Fibroblast of lung (primary cell): ENCODE measurements around the gene TRRAP. TPM values are rescaled to one million over a fixed set of nuclear protein-coding genes. Genes with fewer than 3 reads are reported as not detected.

Experiments used
- DNase-seq, 2 donors: peaks; one replicate each; pipeline versions ENCODE4 v3.0.0 to v3.0.0-alpha.2; 2010; ENCODE audit warnings: low read depth in 2 of 2
- H2AFZ ChIP-seq: 2 replicates; pipeline ENCODE4 v1.5.1; 2012; ENCODE audit warnings: low read length, control low read depth, inconsistent platforms
- H3K27ac ChIP-seq: 2 replicates; pipeline ENCODE4 v1.5.1; 2011; ENCODE audit warnings: low read length, control low read depth; ENCODE audit not compliant: insufficient read depth
- H3K27me3 ChIP-seq: 2 replicates; pipeline ENCODE4 v1.5.1; 2011; ENCODE audit warnings: mild to moderate bottlenecking, low read length; ENCODE audit not compliant: control insufficient read depth, insufficient read depth
- H3K36me3 ChIP-seq: 2 replicates; pipeline ENCODE4 v1.5.1; 2011; ENCODE audit warnings: low read length; ENCODE audit not compliant: control insufficient read depth, insufficient read depth
- H3K4me1 ChIP-seq: 2 replicates; pipeline ENCODE4 v1.5.1; 2011; ENCODE audit warnings: low read length; ENCODE audit not compliant: control insufficient read depth, insufficient read depth; ENCODE audit errors: extremely low read depth
- H3K4me2 ChIP-seq: 2 replicates; pipeline ENCODE4 v1.5.1; 2011; ENCODE audit warnings: low read length, control low read depth; ENCODE audit not compliant: insufficient read depth; ENCODE audit errors: extremely low read depth
- H3K4me3 ChIP-seq, 4 experiments: fragments of 200-600 bp in 1 of 4; sonication (generic) in 1 of 4; replicated peaks in 1 of 4; 2 replicates each; pipeline ENCODE4 v1.5.1; 2011 to 2016; ENCODE audit warnings: low read length in 4 of 4, low read depth in 3 of 4, mild to moderate bottlenecking in 3 of 4, control low read depth in 2 of 4, inconsistent platforms in 1 of 4, mixed read lengths in 1 of 4; ENCODE audit not compliant: insufficient read depth in 1 of 4; ENCODE audit errors: control extremely low read depth in 1 of 4
- H3K79me2 ChIP-seq: 2 replicates; pipeline ENCODE4 v1.5.1; 2012; ENCODE audit warnings: mild to moderate bottlenecking, low read length, inconsistent platforms; ENCODE audit not compliant: control insufficient read depth, insufficient read depth
- H3K9ac ChIP-seq: 2 replicates; pipeline ENCODE4 v1.5.1; 2011; ENCODE audit warnings: mild to moderate bottlenecking, low read length, control low read depth; ENCODE audit not compliant: insufficient read depth
- H3K9me3 ChIP-seq: 2 replicates; pipeline ENCODE4 v1.5.1; 2012; ENCODE audit warnings: low read depth, low read length; ENCODE audit not compliant: control insufficient read depth, insufficient read depth
- H4K20me1 ChIP-seq: 2 replicates; pipeline ENCODE4 v1.5.1; 2011; ENCODE audit warnings: low read length; ENCODE audit not compliant: control insufficient read depth, insufficient read depth; ENCODE audit errors: extremely low read depth
- EZH2 ChIP-seq: IDR thresholded peaks from 2 replicates; pipeline ENCODE4 v1.5.1; 2012; ENCODE audit warnings: low read length, control low read depth, mild to moderate bottlenecking; ENCODE audit errors: missing control alignments
- polyA plus RNA-seq, 2 donors: library from polyadenylated mRNA; depleted of rRNA in 1 of 2; stranded (reverse) in 1 of 2; unstranded in 1 of 2; fragments of >200 nt; gene quantifications; 2 replicates each; pipeline ENCODE4 v1.2.1, GENCODE V29; 2011 to 2012; ENCODE audit warnings: missing spikeins in 1 of 2
- total RNA-seq: library from RNA; depleted of rRNA; stranded (reverse); fragments of >200 nt; gene quantifications from 2 replicates; pipeline ENCODE4 v1.2.1, GENCODE V29; 2014
- TF ChIP-seq, protein P1 (sequence below), 2 donors: IDR thresholded peaks in 1 of 2; conservative IDR thresholded peaks in 1 of 2; 1 replicate in 1 of 2; 2 replicates in 1 of 2; pipeline ENCODE4 v1.5.1; 2011 to 2012; ENCODE audit warnings: low read length in 2 of 2, control low read depth in 1 of 2, inconsistent platforms in 1 of 2, low read depth in 1 of 2, mild to moderate bottlenecking in 1 of 2

TRRAP gene
- total and polyA plus RNA-seq, 2 donors (not counting 1 experiment from before 2014, with no cell fraction given): 11.3 to 20.6 TPM

DNA sequence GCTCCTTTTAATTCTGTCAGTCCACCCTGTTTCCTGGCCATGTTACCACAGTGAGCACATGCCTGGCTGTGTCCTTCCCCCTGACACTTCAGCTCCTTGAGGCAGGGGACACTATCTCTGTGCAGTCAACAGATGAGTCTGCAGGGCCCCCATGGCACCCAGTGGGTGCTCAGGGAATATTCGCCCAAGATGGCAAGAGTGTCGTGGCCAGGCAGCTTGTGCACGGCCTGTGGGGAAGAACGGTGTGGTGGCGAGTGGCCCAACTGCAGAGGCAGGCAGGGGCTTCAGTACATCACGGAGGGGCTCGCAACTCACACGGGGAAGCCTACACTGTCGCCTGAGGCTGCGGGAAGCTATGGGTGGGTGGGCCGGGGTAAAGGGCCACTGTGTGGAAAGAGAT is 91.1 kb downstream of the TRRAP start:
- TF ChIP-seq EZH2: no peak
- TF ChIP-seq, protein P1, sequence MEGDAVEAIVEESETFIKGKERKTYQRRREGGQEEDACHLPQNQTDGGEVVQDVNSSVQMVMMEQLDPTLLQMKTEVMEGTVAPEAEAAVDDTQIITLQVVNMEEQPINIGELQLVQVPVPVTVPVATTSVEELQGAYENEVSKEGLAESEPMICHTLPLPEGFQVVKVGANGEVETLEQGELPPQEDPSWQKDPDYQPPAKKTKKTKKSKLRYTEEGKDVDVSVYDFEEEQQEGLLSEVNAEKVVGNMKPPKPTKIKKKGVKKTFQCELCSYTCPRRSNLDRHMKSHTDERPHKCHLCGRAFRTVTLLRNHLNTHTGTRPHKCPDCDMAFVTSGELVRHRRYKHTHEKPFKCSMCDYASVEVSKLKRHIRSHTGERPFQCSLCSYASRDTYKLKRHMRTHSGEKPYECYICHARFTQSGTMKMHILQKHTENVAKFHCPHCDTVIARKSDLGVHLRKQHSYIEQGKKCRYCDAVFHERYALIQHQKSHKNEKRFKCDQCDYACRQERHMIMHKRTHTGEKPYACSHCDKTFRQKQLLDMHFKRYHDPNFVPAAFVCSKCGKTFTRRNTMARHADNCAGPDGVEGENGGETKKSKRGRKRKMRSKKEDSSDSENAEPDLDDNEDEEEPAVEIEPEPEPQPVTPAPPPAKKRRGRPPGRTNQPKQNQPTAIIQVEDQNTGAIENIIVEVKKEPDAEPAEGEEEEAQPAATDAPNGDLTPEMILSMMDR (conservative IDR thresholded peaks at IDR 0.05 in 1 of 2, IDR thresholded peaks at IDR 0.05 in 1 of 2; ENCODE audit: low read depth in 1 of 2, low read length in 2 of 2): no peak
- Histone ChIP-seq H3K9me3 (no peaks in the 10 kb centered on the region), H3K4me2 (no peak overlapping the region), H3K9ac (no peak overlapping the region), H3K27ac (no peak overlapping the region), H3K36me3 (peaks cover 26% of the 10 kb centered on the region), H3K27me3 (no peaks in the 10 kb centered on the region), H3K79me2 (no peaks in the 10 kb centered on the region), H4K20me1 (no peaks in the 10 kb centered on the region), H3K4me1 (no peaks in the 10 kb centered on the region), H2AFZ (no peak overlapping the region), H3K4me3 (no peak overlapping the region)
- DNase-seq: no peak

DNA sequence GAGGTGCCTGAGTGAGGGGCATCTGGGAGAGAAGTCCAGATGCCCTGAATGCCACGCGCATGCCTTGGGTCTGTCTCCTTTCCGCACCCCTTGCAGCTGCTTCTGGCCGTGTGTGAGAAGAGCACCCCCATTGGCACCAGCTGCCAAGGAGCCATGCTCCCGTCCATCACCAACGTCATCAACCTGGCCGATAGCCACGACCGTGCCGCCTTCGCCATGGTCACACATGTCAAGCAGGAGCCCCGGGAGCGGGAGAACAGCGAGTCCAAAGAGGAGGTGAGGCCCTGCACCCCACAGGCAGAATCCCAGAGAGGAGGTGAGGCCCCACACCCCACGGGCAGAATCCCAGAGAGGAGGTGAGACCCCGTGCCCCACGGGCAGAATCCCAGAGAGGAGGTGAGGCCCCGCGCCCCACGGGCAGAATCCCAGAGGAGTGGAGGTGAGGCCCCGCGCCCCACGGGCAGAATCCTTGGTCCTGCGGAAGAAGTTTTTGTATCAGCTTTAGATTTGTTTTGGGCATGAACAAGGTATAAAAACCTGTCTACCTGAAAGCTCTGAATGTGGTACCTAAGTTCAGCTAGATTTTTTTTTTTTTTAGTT is 91.8 kb downstream of the TRRAP start:
- H4K20me1 ChIP-seq: no peaks in the 10 kb centered on the region
- H3K36me3 ChIP-seq: peaks cover 24% of the 10 kb centered on the region
- H3K27ac ChIP-seq: no peak overlapping the region
- no peaks in the 10 kb centered on the region for H3K79me2 ChIP-seq
- H3K9me3 ChIP-seq: no peaks in the 10 kb centered on the region
- no peak overlapping the region for H3K4me2 ChIP-seq
- TF ChIP-seq, protein P1 (conservative IDR thresholded peaks at IDR 0.05 in 1 of 2, IDR thresholded peaks at IDR 0.05 in 1 of 2; ENCODE audit: low read depth in 1 of 2, low read length in 2 of 2): no peak
- H2AFZ ChIP-seq: no peak overlapping the region
- H3K4me3 ChIP-seq: no peak overlapping the region
- H3K9ac ChIP-seq: no peak overlapping the region
- H3K27me3 ChIP-seq: no peaks in the 10 kb centered on the region
- no peak for DNase-seq
- no peaks in the 10 kb centered on the region for H3K4me1 ChIP-seq

DNA sequence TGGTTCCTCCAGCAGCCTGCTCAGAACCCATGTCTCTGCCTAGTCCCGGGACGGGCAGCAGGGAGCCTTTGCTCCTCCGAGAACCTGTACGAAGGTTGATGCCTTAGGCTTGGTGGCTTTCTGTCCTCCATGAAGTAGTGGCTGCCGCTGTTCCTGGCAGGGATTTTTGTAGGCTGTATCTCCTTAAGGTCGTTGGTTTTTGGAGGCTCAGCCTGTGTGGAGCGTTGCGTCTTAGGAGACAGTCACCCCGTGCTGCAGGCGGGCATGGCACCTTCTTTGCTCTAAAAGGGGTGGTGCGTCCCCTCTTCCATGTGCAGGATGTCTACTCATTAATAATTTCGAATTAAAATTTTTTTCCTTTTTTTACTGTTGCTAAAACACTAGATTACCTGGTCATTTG is 92.5 kb downstream of the TRRAP start:
- no peaks in the 10 kb centered on the region for H3K27me3 ChIP-seq
- H3K9me3 ChIP-seq: no peaks in the 10 kb centered on the region
- no peak for DNase-seq
- no peak overlapping the region for H3K4me2 ChIP-seq
- no peaks in the 10 kb centered on the region for H4K20me1 ChIP-seq
- no peaks in the 10 kb centered on the region for H3K4me1 ChIP-seq
- H3K27ac ChIP-seq: no peak overlapping the region
- H2AFZ ChIP-seq: no peak overlapping the region
- peaks cover 24% of the 10 kb centered on the region for H3K36me3 ChIP-seq
- no peak for TF ChIP-seq EZH2
- TF ChIP-seq, protein P1 (conservative IDR thresholded peaks at IDR 0.05 in 1 of 2, IDR thresholded peaks at IDR 0.05 in 1 of 2; ENCODE audit: low read depth in 1 of 2, low read length in 2 of 2): no peak
- H3K9ac ChIP-seq: no peak overlapping the region
- H3K4me3 ChIP-seq: no peak overlapping the region
- H3K79me2 ChIP-seq: no peaks in the 10 kb centered on the region
